NCI-H1048 (cell line): Measurements from ENCODE around the gene CRNKL1.

Experiments used
- DNase-seq: peaks from one replicate; lab custom pipeline; 2025; lab: John Stamatoyannopoulos, UW

Gene CRNKL1

DNA sequence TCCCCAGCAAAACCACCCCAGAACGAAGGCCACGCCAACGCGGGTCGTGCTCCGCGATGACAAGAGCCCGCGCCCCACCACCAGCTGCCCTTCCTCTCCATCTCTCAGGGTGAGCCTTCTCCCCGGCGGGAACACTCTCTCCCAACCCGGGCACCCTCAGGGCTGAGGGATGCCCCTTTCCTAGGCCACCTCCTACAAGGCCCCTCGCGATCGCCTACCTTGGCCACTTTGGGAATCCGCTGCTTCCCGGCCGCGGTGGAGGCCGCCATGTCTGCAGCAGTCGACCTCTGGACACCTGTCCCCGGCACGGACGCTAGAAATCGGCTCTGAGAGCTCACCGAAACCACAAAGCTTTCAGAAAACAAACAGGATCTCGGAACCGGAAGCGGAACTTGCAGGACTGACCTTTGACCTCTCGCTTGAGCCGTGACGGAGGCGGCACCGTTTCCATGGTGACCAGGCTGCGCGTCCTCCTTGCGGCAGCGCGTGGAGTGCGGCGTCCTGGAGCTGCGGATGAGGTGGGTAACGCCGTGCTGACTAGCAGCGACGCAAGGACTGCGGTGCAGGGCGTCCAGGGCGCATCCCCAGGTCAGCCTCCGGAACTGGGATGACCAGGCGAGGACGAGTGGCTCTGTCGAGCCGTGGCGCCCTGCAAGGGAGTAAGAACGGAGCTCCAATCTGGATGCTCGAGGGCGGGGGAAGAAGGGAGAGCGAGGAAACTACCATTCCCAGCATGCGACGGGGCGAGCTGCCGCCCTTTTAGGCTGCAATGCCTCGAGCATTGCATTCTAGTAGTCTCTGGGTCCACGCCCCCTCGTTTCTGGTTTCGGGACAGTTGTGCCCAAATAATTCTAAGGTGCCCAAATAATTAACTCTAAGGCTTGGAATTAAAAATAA, at the start of gene CRNKL1, which contains the start of gene CFAP61:
CRNKL1 (minus strand) TSS at position 393 of the 897 bp plus-strand sequence; CDS start at position 269, 124 bp downstream.
CFAP61 (plus strand) TSS at position 459 of the 897 bp plus-strand sequence. CDS start 4,122 bp downstream, outside the sequence.
- peak; percentile 90 for DNase-seq

GRCh38 chr20:20100881-20101280, 48.6 kb upstream of the CRNKL1 start:
- DNase-seq, result no peak

- DNase-seq, result no peak
These were observed 44.2 kb upstream of the CRNKL1 start for GRCh38 chr20:20096421-20096820.

GRCh38 chr20:20095114-20095872, 43.0 kb upstream of the CRNKL1 start:
- DNase-seq, result no peak

GRCh38 chr20:20094410-20094809, 42.1 kb upstream of the CRNKL1 start:
- DNase-seq, result no peak

DNA sequence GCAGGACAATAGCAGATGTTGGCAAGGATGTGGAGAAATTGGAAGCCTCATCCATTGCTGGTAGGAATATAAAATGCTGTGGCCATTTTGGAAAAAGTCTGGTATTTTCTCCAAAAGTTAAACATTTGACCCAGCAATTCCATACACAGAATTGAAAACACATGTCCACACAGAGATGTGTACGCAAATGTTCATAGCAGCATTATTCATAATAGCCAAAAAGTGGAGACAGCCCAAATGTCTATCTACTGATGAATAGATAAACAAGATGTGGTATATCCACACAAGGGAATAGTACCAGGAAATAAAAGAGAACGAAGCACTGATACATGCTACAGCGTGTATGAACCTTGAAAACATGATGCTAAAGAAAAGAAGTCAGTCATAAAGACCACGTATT, 40.6 kb upstream of the CRNKL1 start:
- no peak for DNase-seq

GRCh38 chr20:20089939-20090338, 37.7 kb upstream of the CRNKL1 start:
- DNase-seq, result no peak

GRCh38 chr20:20089018-20089417, 36.8 kb upstream of the CRNKL1 start:
- no peak for DNase-seq

GRCh38 chr20:20085812-20086211, 33.5 kb upstream of the CRNKL1 start:
- DNase-seq, result no peak

- DNase-seq, result no peak
These were observed 32.8 kb upstream of the CRNKL1 start for GRCh38 chr20:20085071-20085470.

GRCh38 chr20:20084296-20084752, 32.1 kb upstream of the CRNKL1 start:
- no peak for DNase-seq

DNA sequence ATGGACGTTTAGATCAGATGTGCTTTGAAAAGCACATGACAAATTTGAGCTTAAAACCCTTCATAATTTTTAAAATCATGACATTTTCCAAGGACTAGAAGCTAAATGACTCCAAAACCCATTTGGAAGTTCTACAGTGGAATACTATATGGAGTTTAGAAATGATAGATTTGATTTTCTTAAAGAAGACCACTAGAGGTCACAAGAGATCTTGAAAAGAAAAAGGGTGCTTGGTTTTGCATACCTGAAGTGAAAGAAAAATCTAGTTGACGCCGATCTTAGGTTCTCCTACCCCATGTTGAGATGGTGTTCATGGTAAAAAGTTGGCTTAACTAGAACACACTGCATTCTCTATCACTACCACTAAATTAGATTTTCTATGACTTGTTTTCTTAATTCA, 31.5 kb upstream of the CRNKL1 start:
- no peak for DNase-seq

- DNase-seq, result no peak
These were observed 27.0 kb upstream of the CRNKL1 start for GRCh38 chr20:20079102-20079784.

- no peak for DNase-seq
These were observed 25.8 kb upstream of the CRNKL1 start for GRCh38 chr20:20078041-20078440.

GRCh38 chr20:20076297-20077065, 24.2 kb upstream of the CRNKL1 start:
- DNase-seq, result no peak

DNA sequence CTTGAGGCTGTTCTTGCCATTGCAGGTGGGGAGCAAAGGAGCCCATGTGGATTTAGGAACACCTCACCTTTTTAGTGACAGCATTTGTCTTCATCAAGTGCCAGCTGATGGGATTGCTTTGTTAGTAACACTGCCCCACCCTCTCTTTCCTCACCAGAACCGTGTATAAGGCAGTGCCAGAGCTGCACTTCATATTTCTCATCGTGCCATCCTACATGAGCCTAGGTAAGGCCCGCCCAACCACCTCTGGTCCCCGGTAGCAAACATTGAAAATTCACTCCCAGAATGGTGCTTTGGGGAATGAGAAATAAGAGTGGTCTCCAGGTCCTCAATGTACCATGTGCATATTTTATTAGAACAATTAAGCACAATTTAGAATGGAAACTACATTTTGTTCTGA, 22.8 kb upstream of the CRNKL1 start:
- no peak for DNase-seq

DNA sequence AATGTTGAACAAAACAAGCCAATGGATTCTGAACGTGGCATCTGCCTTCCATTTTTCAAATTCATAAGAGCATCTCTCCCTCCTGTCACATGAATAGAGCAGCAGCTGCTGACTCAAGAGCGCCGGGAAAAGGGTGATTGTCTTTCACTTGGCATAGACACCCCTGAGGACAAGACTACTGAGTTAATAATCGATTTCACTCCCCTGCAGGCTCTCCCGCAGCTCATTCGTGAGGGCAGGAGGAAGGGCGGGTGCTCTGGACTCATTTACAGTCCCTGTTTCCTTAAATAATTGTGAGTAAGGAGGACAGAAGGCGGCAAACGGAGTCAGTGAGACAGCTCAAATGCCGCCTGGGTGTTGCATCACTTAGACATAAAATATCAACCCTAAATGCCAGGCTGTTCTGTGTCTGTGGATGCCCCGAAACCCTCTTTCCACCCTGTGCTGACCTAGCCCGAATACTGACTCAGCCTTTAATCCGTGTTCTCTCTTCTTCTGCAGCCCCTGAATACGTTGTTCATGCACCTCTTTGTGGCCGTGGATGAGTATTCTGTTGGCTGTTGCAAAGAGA, 21.6 kb upstream of the CRNKL1 start:
- DNase-seq, result no peak

DNA sequence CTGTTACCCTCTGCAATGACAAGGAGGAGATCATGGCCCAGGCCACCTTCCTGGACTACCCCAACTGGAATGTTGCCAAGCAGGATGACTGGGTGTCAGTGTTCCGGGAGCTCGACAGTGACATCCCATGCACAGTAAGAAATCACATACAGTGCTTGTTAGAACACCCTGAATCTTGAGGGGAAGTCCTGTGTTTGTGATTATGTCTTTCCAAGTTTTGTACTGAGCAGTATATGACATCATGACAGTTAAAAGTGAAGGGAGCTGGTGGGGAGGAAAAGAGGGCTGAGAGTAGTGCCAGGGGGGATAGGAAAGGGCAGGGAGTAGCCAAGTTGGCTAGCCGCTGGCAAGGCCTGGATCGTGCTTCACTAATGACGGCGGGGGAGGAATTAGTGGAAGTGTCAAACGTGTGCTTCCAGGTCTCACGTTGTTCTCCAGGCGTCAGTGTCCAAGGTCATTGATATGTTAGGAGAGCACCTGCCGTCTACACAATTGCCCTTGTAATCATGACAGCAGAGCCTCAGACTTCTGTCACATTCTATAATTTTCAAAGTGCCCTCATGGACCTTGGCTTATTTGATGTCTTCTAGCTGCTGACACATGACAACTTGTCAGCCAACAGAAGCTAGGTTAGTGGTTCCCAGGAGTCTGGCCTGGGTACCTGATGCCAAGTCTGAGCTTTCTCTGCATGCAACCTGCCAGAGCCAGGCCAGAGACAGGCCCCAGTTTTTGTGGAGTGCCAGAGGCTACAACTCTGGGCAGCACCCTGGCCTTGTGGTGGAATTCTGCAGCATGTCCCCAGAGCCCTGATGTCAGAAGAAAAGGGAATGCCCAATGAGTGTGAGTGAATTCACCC, 18.8 kb upstream of the CRNKL1 start:
- no peak for DNase-seq

- DNase-seq, result no peak
These were observed 13.1 kb upstream of the CRNKL1 start for GRCh38 chr20:20065361-20065760.
